ENCODE results near the gene ANKS3.

Gene ANKS3

GRCh38 chr16:4683255-4684057 is 50.6 kb downstream of the ANKS3 start:
- no peak for DNase-seq

GRCh38 chr16:4682616-4683254 is 51.3 kb downstream of the ANKS3 start:
- DNase-seq, result peak; percentile 63

- no peak for DNase-seq
Measured at GRCh38 chr16:4682084-4682591, 51.9 kb downstream of the ANKS3 start.

GRCh38 chr16:4681471-4682083 is 52.5 kb downstream of the ANKS3 start:
- DNase-seq, result no peak

- no peak for DNase-seq
Measured at GRCh38 chr16:4680673-4681470, 53.2 kb downstream of the ANKS3 start.

GRCh38 chr16:4679850-4680636 is 54.0 kb downstream of the ANKS3 start:
- DNase-seq, result no peak

- DNase-seq, result no peak
Measured at GRCh38 chr16:4679156-4679849, 54.8 kb downstream of the ANKS3 start.

- no peak for DNase-seq
Measured at GRCh38 chr16:4678596-4678995, 55.5 kb downstream of the ANKS3 start.

- DNase-seq, result no peak
Measured at GRCh38 chr16:4677994-4678393, 56.1 kb downstream of the ANKS3 start.

GRCh38 chr16:4677390-4677789 is 56.7 kb downstream of the ANKS3 start:
- DNase-seq, result no peak

- DNase-seq, result no peak
Measured at GRCh38 chr16:4676831-4677230, 57.2 kb downstream of the ANKS3 start.

- peak; percentile 77 for DNase-seq
Measured at GRCh38 chr16:4675864-4676786, 57.9 kb downstream of the ANKS3 start.

- no peak for DNase-seq
Measured at GRCh38 chr16:4674926-4675530, 59.0 kb downstream of the ANKS3 start.

GRCh38 chr16:4673387-4674046 is 60.6 kb downstream of the ANKS3 start:
- no peak for DNase-seq

- no peak for DNase-seq
Measured at GRCh38 chr16:4668313-4668960, 65.6 kb downstream of the ANKS3 start.

GRCh38 chr16:4667203-4667963 is 66.7 kb downstream of the ANKS3 start:
- no peak for DNase-seq

- DNase-seq, result no peak
Measured at GRCh38 chr16:4666537-4667202, 67.4 kb downstream of the ANKS3 start.
